HepG2 (cell line): ENCODE measurements around the gene MSH3. TPM values are rescaled to one million over a fixed set of nuclear protein-coding genes. Genes with fewer than 3 reads are reported as not detected.

ENCODE experiments used
- ATAC-seq: fragments of 200-7000 bp; cut with Tn5 transposase; 3 replicates; pipeline ENCODE4 v1.9.1; 2020; ENCODE audit warnings: mild to moderate bottlenecking, moderate library complexity
- BruUV-seq: library from RNA; stranded (reverse); fragments of 400-500 nt; replicated peaks from 2 replicates; lab custom pipeline; 2021; lab: Mats Ljungman, UMichigan
- CTCF ChIA-PET: fragments of 300-600 bp; formaldehyde crosslinking; extraction: SDS; loops from one replicate; lab custom pipeline; 2021; ENCODE audit warnings: low total read pairs, inconsistent platforms, low intra/inter-chr PET ratio; lab: Yijun Ruan, JAX
- POLR2A ChIA-PET: fragments of 350-600 bp; sonication (Branson Sonifier 250); formaldehyde crosslinking; loops from one replicate; lab custom pipeline; 2020; ENCODE audit warnings: antibody characterized with exemption, inconsistent platforms; lab: Yijun Ruan, JAX
- DNase-seq: peaks from one replicate; pipeline ENCODE4 v3.0.0-alpha.2; 2015; ENCODE audit warnings: low spot score
- FAIRE-seq: peaks from 3 replicates; lab custom pipeline; 2011; peaks lifted over from hg19 to GRCh38; lab: Jason Lieb, UNC
- H2AFZ ChIP-seq: one replicate; pipeline ENCODE4 v1.6.1; 2011; ENCODE audit warnings: low read length, inconsistent platforms
- H3K27ac ChIP-seq: fragments of 300-600 bp; 3 replicates; pipeline ENCODE4 v1.8.0; 2011; ENCODE audit warnings: mixed run types, mild to moderate bottlenecking, mixed read lengths, low read length, inconsistent platforms; ENCODE audit not compliant: insufficient read depth; ENCODE audit errors: extremely low read length
- H3K27me3 ChIP-seq, 2 experiments: fragments of 200-600 bp in 1 of 2; 2 replicates in 1 of 2; 3 replicates in 1 of 2; pipeline versions ENCODE4 v1.6.0 to v1.8.0; 2011; ENCODE audit warnings: low read length in 2 of 2, mild to moderate bottlenecking in 2 of 2, moderate library complexity in 2 of 2, inconsistent platforms in 1 of 2; ENCODE audit not compliant: insufficient read depth in 2 of 2, control insufficient read depth in 1 of 2
- H3K36me3 ChIP-seq, 2 experiments: fragments of 200-600 bp in 1 of 2; replicated peaks in 1 of 2; 2 replicates in 1 of 2; 3 replicates in 1 of 2; pipeline versions ENCODE4 v1.5.1 to v1.8.0; 2011; ENCODE audit warnings: low read length in 2 of 2, inconsistent platforms in 1 of 2; ENCODE audit not compliant: insufficient read depth in 2 of 2, control insufficient read depth in 1 of 2
- H3K4me1 ChIP-seq: 2 replicates; pipeline ENCODE4 v1.5.1; 2012; ENCODE audit warnings: low read length, inconsistent platforms; ENCODE audit not compliant: insufficient read depth
- H3K4me2 ChIP-seq: 2 replicates; pipeline ENCODE4 v1.6.0; 2011; ENCODE audit warnings: low read depth, low read length, inconsistent platforms
- H3K4me3 ChIP-seq, 3 experiments: fragments of 200-600 bp in 1 of 3; sonication (generic), shearing (Covaris generic) in 1 of 3; replicated peaks in 1 of 3; 2 replicates each; pipeline ENCODE4 v1.5.1; 2011 to 2016; ENCODE audit warnings: low read length in 3 of 3, inconsistent platforms in 2 of 3, low read depth in 2 of 3, mild to moderate bottlenecking in 2 of 3, control low read depth in 1 of 3, mixed read lengths in 1 of 3; ENCODE audit not compliant: insufficient read depth in 1 of 3
- H3K79me2 ChIP-seq: one replicate; pipeline ENCODE4 v1.6.1; 2011; ENCODE audit warnings: low read length, inconsistent platforms; ENCODE audit not compliant: insufficient read depth
- H3K9ac ChIP-seq: 2 replicates; pipeline ENCODE4 v1.6.0; 2011; ENCODE audit warnings: mild to moderate bottlenecking, low read depth, low read length, inconsistent platforms; ENCODE audit not compliant: insufficient read depth
- H3K9me3 ChIP-seq: 2 replicates; pipeline ENCODE4 v1.5.1; 2012; ENCODE audit warnings: mild to moderate bottlenecking, low read length
- H4K20me1 ChIP-seq: 2 replicates; pipeline ENCODE4 v1.6.0; 2011; ENCODE audit warnings: inconsistent platforms, mild to moderate bottlenecking, low read length, moderate library complexity; ENCODE audit not compliant: insufficient read depth
- KDM6A ChIP-seq: IDR thresholded peaks from 2 replicates; pipeline ENCODE4 v1.6.1; 2016; ENCODE audit warnings: low read depth
- NFATC3 ChIP-seq: sonication (generic); formaldehyde crosslinking; IDR thresholded peaks from 2 replicates; pipeline ENCODE4 v1.5.1; 2020; ENCODE audit warnings: mild to moderate bottlenecking, missing genetic modification reagents
- NFE2L2 ChIP-seq: fragments of 150-350 bp; IDR thresholded peaks from 2 replicates; pipeline ENCODE4 v1.6.1; 2014; ENCODE audit warnings: low read length
- RARA ChIP-seq: IDR thresholded peaks from 2 replicates; pipeline ENCODE4 v1.6.1; 2016; ENCODE audit warnings: missing genetic modification reagents, missing compliant biosample characterization
- SIX4 ChIP-seq: sonication (generic); formaldehyde crosslinking; IDR thresholded peaks from 2 replicates; pipeline ENCODE4 v1.4.0; 2020; ENCODE audit warnings: missing genetic modification reagents
- WGBS: methylation state at CpG from one replicate; pipeline ENCODE4 v1.1.6; 2017; ENCODE audit warnings: low lambda C conversion rate; 5-methylcytosine and 5-hydroxymethylcytosine counted together
- in situ Hi-C: cut with HindIII; loops from 2 replicates; pipeline ENCODE4 v1.10.0; 2017; ENCODE audit warnings: low pct_unique_long_range_greater_than_20kb; ENCODE audit not compliant: extremely low pct_ligation_motif_present
- intact Hi-C: fragments of 100-400 bp; cut with micrococcal nuclease; formaldehyde crosslinking; loops from one replicate; pipeline ENCODE4 v1.10.0; 2022; ENCODE audit not compliant: unreplicated experiment
- polyA plus RNA-seq, 8 experiments: library from polyadenylated mRNA; depleted of rRNA in 3 of 8; stranded (reverse) in 7 of 8; unstranded in 1 of 8; fragments of >200 nt; fragmentation: Illumina TruSeq in 4 of 8; extraction: Trizol in 4 of 8; gene quantifications; 2 replicates each; pipeline versions ENCODE4 v1.2.1 to v1.2.3, GENCODE V29; 2011 to 2016; ENCODE audit warnings: low read depth in 4 of 8, missing spikeins in 1 of 8, mixed read lengths in 1 of 8; ENCODE audit not compliant: insufficient read depth in 1 of 8
- total RNA-seq, 5 experiments: library from RNA; depleted of rRNA; stranded (reverse); fragments of >200 nt; fragmentation: Illumina TruSeq; extraction: Trizol; gene quantifications; 2 replicates each; pipeline ENCODE4 v1.2.3, GENCODE V29; 2016; ENCODE audit warnings: low read depth in 1 of 5
- TF ChIP-seq, protein P1 (sequence below): sonication (generic); formaldehyde crosslinking; IDR thresholded peaks from 2 replicates; pipeline ENCODE4 v1.4.0; 2020; ENCODE audit warnings: low read depth, missing genetic modification reagents
- TF ChIP-seq, protein P2 (sequence below): sonication (generic); formaldehyde crosslinking; IDR thresholded peaks from 2 replicates; pipeline ENCODE4 v1.8.1; 2022; ENCODE audit warnings: low read depth, mild to moderate bottlenecking, missing genetic modification reagents

The MSH3 gene
- total and polyA plus RNA-seq, 2 of the 13 experiments (the other 11 are each of a cell fraction or from before 2014, with no cell fraction given) = 4.0 to 16.4 TPM

DNA sequence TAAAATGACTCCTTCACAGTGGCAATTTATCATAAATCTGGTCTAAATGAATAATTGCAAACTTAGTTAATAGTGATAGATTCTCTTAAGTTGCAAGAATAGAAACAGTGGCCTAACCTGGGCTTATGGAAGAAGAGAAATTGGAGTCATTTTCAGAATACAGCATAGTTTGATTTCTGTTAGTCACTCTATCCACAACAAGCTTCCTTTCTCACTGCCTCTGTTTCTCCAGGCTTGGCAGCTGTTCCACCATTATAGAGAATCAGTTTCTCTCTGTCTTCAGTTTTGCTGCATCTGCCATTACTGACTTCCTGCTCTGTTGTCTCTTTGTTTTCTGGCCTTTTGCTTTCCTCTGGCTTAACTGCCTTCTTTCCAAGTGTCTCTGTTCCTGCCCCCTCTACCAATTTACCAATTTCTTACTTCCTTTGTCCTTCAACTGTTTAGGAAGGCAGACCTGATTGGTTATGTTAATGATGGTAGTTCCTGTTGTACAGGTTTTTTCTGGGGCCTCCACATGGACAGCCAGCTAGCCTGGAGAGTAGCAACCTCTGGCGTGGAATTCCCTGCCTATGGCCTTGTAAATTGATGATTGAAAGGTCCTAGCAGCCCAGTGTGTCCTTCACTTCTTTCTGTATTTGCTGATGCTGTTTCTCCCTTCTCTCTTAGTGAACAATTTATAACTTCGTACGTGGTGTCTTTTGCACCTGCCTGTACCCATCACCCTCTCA is 229.8 kb downstream of the MSH3 start (continued):
- TF ChIP-seq, protein P1, sequence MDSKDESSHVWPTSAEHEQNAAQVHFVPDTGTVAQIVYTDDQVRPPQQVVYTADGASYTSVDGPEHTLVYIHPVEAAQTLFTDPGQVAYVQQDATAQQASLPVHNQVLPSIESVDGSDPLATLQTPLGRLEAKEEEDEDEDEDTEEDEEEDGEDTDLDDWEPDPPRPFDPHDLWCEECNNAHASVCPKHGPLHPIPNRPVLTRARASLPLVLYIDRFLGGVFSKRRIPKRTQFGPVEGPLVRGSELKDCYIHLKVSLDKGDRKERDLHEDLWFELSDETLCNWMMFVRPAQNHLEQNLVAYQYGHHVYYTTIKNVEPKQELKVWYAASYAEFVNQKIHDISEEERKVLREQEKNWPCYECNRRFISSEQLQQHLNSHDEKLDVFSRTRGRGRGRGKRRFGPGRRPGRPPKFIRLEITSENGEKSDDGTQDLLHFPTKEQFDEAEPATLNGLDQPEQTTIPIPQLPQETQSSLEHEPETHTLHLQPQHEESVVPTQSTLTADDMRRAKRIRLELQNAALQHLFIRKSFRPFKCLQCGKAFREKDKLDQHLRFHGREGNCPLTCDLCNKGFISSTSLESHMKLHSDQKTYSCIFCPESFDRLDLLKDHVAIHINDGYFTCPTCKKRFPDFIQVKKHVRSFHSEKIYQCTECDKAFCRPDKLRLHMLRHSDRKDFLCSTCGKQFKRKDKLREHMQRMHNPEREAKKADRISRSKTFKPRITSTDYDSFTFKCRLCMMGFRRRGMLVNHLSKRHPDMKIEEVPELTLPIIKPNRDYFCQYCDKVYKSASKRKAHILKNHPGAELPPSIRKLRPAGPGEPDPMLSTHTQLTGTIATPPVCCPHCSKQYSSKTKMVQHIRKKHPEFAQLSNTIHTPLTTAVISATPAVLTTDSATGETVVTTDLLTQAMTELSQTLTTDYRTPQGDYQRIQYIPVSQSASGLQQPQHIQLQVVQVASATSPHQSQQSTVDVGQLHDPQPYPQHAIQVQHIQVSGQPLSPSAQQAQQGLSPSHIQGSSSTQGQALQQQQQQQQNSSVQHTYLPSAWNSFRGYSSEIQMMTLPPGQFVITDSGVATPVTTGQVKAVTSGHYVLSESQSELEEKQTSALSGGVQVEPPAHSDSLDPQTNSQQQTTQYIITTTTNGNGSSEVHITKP (CRISPR knock-in tag) = no peak
- TF ChIP-seq, protein P2, sequence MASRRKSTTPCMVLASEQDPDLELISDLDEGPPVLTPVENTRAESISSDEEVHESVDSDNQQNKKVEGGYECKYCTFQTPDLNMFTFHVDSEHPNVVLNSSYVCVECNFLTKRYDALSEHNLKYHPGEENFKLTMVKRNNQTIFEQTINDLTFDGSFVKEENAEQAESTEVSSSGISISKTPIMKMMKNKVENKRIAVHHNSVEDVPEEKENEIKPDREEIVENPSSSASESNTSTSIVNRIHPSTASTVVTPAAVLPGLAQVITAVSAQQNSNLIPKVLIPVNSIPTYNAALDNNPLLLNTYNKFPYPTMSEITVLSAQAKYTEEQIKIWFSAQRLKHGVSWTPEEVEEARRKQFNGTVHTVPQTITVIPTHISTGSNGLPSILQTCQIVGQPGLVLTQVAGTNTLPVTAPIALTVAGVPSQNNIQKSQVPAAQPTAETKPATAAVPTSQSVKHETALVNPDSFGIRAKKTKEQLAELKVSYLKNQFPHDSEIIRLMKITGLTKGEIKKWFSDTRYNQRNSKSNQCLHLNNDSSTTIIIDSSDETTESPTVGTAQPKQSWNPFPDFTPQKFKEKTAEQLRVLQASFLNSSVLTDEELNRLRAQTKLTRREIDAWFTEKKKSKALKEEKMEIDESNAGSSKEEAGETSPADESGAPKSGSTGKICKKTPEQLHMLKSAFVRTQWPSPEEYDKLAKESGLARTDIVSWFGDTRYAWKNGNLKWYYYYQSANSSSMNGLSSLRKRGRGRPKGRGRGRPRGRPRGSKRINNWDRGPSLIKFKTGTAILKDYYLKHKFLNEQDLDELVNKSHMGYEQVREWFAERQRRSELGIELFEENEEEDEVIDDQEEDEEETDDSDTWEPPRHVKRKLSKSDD (CRISPR knock-in tag) = no peak
- no peak for TF ChIP-seq RARA (CRISPR knock-in tag)
- no peak for TF ChIP-seq NFATC3 (CRISPR knock-in tag)

DNA sequence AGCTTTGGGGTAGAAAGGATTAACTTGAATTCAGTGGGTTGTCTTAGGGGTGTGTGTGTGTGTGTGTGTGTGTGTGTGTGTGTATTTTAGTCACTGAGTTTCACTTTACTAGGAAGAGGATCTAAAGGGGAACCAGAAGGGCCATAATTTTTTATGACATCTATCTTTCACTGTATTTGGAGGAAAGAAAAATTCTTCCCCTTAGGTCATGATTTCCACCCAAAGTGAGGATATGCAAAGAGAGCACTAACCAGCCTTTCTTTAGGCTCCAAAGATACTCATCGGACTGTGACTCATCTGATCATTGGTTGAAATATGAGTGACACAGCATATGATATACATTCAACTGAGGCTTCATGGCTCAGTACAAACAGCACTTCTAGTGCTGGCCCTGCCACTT is 230.5 kb downstream of the MSH3 start:
- 94% methylated on average over 1 of the region's 1 CpG for WGBS
- BruUV-seq = no TSS peak
- H3K36me3 ChIP-seq = no peaks in the 10 kb centered on the region
- H3K27me3 ChIP-seq = no peaks in the 10 kb centered on the region
- no peak for FAIRE-seq
- in situ Hi-C loops = no loop called here
- H4K20me1 ChIP-seq = no peaks in the 10 kb centered on the region
- ATAC-seq = peak; percentile 45; the same call in 1 of the 3 replicates
- POLR2A ChIA-PET = no interaction called here
- no peak for DNase-seq
- CTCF ChIA-PET = no interaction called here
- no peaks in the 10 kb centered on the region for H3K9me3 ChIP-seq
- no peak overlapping the region for H3K4me2 ChIP-seq
- H3K79me2 ChIP-seq = no peaks in the 10 kb centered on the region
- peak overlapping the region; percentile 25 for H3K27ac ChIP-seq
- intact Hi-C loops = no loop called here
- no peak overlapping the region for H2AFZ ChIP-seq
- H3K4me1 ChIP-seq = peaks cover 41% of the 10 kb centered on the region
- TF ChIP-seq SIX4 (CRISPR knock-in tag) (no peak), KDM6A (CRISPR knock-in tag) (no peak), NFE2L2 (0 out of 2 replicates have a peak, but pooled peaks have one; percentile 16)
- TF ChIP-seq, all 625 proteins: peak for 1
- Histone ChIP-seq H3K9ac (no peak overlapping the region), H3K4me3 (no peak overlapping the region)
